ENCODE results near the gene CHPT1.
A peak's percentile ranks its signal among the peaks of the same experiment; 100 is the strongest.

The CHPT1 gene

DNA sequence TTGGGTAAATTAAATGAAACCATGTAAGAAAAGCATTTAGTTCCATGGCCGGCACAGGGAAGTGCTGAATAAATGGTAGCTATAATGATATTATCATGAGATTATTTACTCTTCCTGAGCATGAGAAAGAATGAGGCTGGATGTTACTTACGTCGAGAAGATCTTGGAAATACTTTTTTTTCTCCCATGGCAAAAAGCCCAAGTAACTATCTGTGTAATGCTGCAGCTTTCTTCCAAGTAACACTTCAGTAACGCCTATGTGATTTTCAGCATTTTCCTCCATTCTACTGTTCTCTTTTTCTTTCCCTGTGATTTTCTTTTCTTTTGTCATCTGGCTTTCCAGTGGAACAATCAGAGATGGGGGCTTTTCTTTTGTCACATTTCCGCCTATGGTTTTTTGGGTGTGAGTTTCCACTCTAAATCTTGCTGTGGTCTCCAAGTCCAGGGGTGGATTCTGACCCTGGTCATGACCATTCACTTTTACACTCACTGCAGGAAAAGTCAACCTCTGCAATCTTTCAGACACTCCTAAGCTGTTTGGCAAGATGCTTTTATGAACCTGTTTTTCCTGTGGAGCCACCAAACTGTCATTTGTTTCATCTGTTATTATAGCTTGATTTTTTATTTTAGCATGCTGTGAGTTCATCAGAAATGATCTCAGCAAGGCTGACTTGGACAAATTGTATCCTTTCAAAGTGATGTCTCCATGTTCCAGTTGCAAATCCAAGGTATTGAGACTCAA is 66.8 kb downstream of the CHPT1 start:
- no peak for DNase-seq

DNA sequence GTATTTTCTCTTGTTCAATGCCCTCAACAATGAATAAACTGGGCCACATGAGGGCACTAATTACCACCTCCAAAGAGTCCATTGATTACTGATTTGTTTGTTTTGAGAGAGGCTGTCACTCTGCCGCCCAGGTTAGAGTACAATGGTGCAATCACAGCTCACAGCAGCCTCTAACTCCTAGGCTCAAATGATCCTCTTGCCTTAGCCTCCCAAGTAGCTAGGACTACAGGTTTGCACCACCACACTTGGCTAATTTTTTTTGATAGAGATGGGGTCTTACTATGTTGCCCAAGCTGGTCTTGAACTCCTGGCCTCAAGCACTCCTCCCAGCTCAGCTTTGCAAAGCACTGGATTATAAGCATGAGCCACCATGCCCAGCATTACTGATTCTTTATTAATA is 70.1 kb downstream of the CHPT1 start:
- no peak for DNase-seq

DNA sequence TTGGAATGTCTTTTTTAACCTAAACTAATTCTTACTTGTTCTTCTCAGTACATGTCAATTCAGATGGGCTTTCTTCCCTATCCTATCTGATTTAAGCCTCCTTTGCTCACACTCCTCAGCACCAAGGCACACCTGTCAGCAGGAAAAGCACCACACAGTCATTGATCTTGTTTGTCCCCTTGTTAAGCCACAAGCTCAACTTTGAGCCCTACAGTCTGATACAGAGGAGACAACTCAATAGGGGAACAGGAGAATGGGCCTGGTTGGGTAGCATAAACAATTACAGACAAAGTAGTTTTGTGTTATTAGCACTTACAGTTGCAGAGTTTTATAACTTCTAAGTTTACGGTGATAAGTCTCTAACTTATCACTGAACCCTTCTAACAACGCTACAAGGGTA is 71.3 kb downstream of the CHPT1 start:
- no peak for DNase-seq

DNA sequence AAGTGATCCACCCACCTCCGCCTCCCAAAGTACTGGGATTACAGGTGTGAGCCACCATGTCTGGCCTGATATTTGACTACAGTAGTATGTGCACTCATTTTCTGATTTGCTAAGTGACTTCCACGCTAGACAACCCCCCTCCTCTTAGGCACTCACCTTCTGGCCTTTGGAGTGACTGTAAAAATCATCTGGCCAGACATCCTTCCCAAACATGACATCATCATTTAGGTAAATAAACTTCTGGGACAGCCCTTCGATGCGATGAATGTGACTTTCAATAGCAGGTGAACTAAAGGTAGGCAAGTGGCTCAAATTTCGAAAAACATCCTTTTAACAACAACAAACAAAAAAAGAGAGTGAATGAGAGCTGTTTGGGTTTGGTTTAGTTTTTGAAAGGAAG is 72.4 kb downstream of the CHPT1 start:
- no peak for DNase-seq

DNA sequence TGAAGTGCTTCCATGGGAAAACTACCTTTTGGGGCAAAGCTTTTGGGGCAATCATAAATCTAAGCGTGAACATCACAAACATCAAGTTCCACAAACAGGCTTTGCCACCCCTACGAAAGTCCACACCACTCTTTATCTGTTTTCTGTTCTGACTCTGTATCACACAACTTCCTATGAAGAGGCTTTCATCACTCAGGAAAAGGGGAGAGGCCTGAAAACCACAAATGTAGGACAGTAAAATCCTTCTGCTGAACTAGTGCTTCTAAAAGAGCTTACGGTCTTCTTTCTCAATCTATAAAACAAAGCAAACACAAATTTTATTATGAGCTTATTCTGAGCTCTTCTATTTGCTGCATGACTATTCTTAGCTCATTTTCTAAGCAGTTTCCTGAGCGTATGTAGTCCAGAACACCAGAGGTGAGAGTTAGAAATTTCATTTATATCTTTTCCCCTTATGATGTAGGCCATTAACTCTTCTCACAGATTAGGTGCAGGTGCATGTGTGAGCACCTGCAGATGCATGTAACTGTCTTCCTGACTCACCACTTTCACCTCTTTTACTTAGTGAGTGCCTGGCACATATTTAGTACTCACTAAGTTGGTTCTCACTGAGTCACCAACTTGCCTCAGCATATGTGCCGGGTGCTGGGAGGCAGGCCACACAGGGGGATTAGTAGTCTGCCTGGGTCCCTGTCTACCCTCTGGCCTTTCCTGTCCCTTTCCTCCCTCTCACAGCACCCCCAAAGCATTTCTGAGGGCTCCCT is 74.8 kb downstream of the CHPT1 start:
- DNase-seq = peak; percentile 63 to 64

DNA sequence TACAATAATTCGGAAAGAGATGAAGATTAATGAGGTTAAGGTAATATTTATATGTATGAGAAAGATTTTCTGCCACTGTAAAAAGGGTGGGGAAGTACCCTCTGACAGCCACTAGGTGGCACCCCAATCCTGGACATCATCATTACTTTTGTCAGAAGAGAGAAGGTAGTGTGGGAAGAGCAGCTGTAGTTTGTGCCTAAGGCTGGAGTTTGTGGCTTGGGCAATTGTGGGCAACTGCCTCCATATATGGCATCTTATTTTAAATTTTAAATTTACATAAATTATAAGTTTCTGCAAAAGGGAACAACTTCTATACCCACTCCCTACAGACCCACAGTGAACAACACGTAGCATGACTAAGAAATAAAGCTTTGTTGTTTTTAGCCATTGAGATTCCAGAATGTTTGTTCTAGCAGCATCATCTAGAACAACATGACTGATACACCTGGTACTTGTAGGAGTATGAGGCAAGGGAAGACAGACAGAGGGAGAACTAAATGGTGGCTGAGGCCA is 76.3 kb downstream of the CHPT1 start:
- DNase-seq = peak; percentile 72 to 93

DNA sequence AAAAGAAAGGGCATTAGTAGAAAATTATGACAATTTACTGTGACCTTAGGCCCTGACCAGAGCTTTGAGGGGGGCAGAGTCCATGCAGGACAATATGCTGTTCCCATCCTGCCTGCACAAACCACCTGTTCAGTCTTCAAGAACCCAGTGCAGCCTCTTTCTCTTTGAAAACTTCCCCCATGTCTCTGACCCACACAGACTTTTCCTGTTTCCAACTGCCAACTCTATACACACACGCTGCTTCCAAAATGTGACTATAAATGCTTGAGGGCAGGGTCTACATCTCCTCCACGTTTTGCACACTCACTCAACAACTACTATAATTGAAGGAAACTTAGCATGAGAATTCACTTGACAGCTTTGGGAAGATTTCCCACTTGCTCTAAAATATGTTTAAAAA is 78.4 kb downstream of the CHPT1 start:
- DNase-seq = no peak

DNA sequence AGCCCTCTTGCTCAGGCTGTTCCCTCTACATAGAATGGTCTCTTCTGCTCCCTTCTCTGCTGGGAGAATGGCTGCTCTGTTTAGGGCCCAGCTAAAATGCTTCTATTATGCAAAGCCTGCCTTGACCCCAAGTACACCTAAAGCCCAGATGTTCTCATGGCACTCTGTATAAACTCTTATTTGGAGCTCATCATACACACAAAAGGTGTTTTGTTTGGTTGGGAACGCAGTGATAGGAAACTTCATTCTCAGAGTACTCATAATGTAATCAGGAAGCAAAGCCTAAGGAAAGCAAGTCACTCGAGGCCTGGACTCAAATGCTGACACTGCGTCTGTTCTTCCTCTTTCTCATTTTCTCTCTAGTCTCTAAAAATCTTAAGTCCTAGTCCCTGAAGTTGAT is 80.0 kb downstream of the CHPT1 start:
- peak; percentile 56 to 63 for DNase-seq

DNA sequence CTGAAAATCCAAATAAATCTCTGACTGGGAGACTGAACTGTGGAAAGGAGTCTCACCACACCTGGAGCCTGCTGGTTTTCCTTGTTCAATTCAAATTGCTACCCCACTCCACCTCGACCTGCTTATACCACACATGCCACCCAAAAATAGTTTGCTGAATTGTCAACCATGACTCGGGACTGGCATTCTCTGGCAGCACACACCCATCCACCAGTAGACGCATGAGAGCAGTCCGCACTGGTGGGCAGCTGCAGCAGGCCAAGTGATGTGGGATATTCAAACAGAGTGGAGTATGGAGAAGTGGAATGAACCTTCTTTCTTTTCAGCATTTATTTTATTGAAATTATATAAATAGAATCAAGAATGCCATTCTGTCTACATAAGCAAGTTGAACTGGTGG is 80.5 kb downstream of the CHPT1 start:
- no peak for DNase-seq

Data from inflammatory macrophage treated with lipopolysaccharide for 1 hour (primary cell).